Spleen (tissue), 11 donors: Measurements from ENCODE around the gene PRTG. TPM values are rescaled to one million over a fixed set of nuclear protein-coding genes. Genes with fewer than 3 reads are reported as not detected.
"Not testable (repeated sequence)": the region's sequence is repeated elsewhere in the genome, so short reads cannot be mapped to it uniquely, and the experiment has no call there.

Experiments used
- DNase-seq: peaks from one replicate; pipeline ENCODE4 v3.0.0-alpha.2; 2020
- H3K27ac ChIP-seq, 8 donors: fragments of 200-600 bp; sonication (generic) in 7 of 8; 1 replicate in 4 of 8; 2 replicates in 4 of 8; pipeline versions ENCODE4 v1.5.0 to v1.8.0; 2016 to 2021; ENCODE audit warnings: inconsistent platforms in 4 of 8, mild to moderate bottlenecking in 4 of 8, moderate library complexity in 1 of 8
- H3K27me3 ChIP-seq, 7 donors: fragments of 200-600 bp; sonication (generic) in 6 of 7; replicated peaks in 1 of 7; 1 replicate in 4 of 7; 2 replicates in 3 of 7; pipeline versions ENCODE4 v1.5.0 to v1.8.0; 2016 to 2021; ENCODE audit warnings: inconsistent platforms in 3 of 7, mild to moderate bottlenecking in 1 of 7
- H3K36me3 ChIP-seq, 6 donors: fragments of 200-600 bp; sonication (generic) in 5 of 6; 1 replicate in 4 of 6; 2 replicates in 2 of 6; pipeline versions ENCODE4 v1.5.0 to v1.8.0; 2016 to 2021; ENCODE audit warnings: inconsistent platforms in 2 of 6
- H3K4me1 ChIP-seq, 6 donors: fragments of 200-600 bp; sonication (generic) in 5 of 6; 1 replicate in 3 of 6; 2 replicates in 3 of 6; pipeline versions ENCODE4 v1.5.0 to v1.8.0; 2016 to 2021; ENCODE audit warnings: inconsistent platforms in 3 of 6
- H3K4me3 ChIP-seq, 8 donors: fragments of 200-600 bp; sonication (generic) in 7 of 8; 1 replicate in 4 of 8; 2 replicates in 4 of 8; pipeline versions ENCODE4 v1.5.0 to v1.8.0; 2016 to 2021; ENCODE audit warnings: inconsistent platforms in 4 of 8, mild to moderate bottlenecking in 4 of 8, moderate library complexity in 2 of 8
- H3K9me3 ChIP-seq, 8 donors: fragments of 200-600 bp; sonication (generic) in 7 of 8; 1 replicate in 4 of 8; 2 replicates in 4 of 8; pipeline versions ENCODE4 v1.5.0 to v1.8.0; 2016 to 2021; ENCODE audit warnings: inconsistent platforms in 4 of 8
- POLR2A ChIP-seq, 3 donors: fragments of 450-650 bp; IDR thresholded peaks; one replicate each; pipeline ENCODE4 v1.5.1; 2017; ENCODE audit warnings: antibody characterized with exemption in 3 of 3, mild to moderate bottlenecking in 1 of 3
- POLR2AphosphoS5 ChIP-seq, 3 donors: sonication (generic); formaldehyde crosslinking; IDR thresholded peaks; one replicate each; pipeline ENCODE4 v1.5.1; 2017; ENCODE audit warnings: antibody characterized with exemption in 3 of 3
- WGBS, 5 donors: extraction: QIAGEN DNeasy Blood & Tissue Kit in 3 of 5; methylation state at CpG; one replicate each; pipeline versions ENCODE4 v1.1.5 to v1.1.7; 2013 to 2018; 5-methylcytosine and 5-hydroxymethylcytosine counted together
- intact Hi-C: fragments of 100-400 bp; cut with DNase I; formaldehyde crosslinking; loops from one replicate; pipeline ENCODE4 v1.15.0; 2023; ENCODE audit warnings: low total_unique reads
- polyA plus RNA-seq, 3 donors: library from polyadenylated mRNA; stranded (reverse); fragments of 200-250 nt; gene quantifications; one replicate each; pipeline ENCODE4 v1.2.1, GENCODE V29; 2013
- total RNA-seq, 7 donors: library from RNA; depleted of rRNA in 3 of 7; stranded (reverse); fragments of >200 nt in 3 of 7; fragmentation: NEBNext Ultra II Directional in 4 of 7; extraction: Animal tissue kit (Norgen Biotek cat#: 25700) in 4 of 7; gene quantifications; one replicate each; pipeline versions ENCODE4 v1.1.0 to v1.2.1, GENCODE V29; 2016 to 2021
- TF ChIP-seq, protein P1 (sequence below), 11 experiments: fragments of 200-600 bp in 7 of 11; fragments of 450-650 bp in 4 of 11; sonication (generic) in 4 of 11; IDR thresholded peaks in 8 of 11; conservative IDR thresholded peaks in 3 of 11; 1 replicate in 7 of 11; 2 replicates in 4 of 11; pipeline versions ENCODE4 v1.4.0 to v1.8.0; 2016 to 2021; ENCODE audit warnings: antibody characterized with exemption in 11 of 11, inconsistent platforms in 4 of 11, mild to moderate bottlenecking in 1 of 11
- donor health status: healthy with polysubstance abuse.
- donor health status: DM: no; HTN: no; CAD: no; lungs with moderate emphysema.
- donor health status: DM: no; HTN: no; CAD: no.
- donor health status: Bipolar disorder and iron deficiency.
- donor health status: healthy.
- donor health status: DM: no; HTN: no; CAD: no.
- donor health status: DM: yes; HTN: yes; CAD: no.

The PRTG gene
- total and polyA plus RNA-seq, 10 donors = 0.02 to 1.4 (median 0.49) TPM

DNA sequence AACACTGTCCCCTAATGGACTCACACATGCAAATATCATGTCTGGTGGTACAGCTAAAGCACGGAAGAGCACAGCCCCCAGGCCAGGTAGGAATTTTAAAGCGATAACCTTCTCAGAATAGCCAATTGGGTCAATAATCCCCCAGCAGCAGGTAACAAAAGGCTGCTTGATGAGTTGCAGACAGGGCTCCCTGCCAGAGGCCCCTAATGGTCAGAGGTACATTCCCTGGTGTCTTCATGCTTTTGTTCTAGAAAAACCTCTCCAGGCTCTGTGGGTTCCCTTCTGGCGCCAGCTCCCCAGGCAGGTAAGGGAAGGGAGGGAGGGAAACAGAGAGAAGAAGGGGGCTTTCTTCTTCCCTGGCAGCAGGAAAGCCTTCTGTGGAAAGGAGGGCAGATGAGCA lies 43.4 kb upstream of the PRTG start:
- H3K4me3 ChIP-seq = no peak overlapping the region
- H3K36me3 ChIP-seq = no peaks in the 10 kb centered on the region
- no peak for DNase-seq
- WGBS, 5 donors = 76 to 100% (median 92%) methylated on average over 3 of the region's 3 CpGs
- H3K9me3 ChIP-seq = no peaks in the 10 kb centered on the region
- no peaks in the 10 kb centered on the region for H3K4me1 ChIP-seq
- intact Hi-C loops = no loop called here
- TF ChIP-seq POLR2A (IDR thresholded peaks at IDR 0.05) (no peak), POLR2AphosphoS5 (IDR thresholded peaks at IDR 0.05) (no peak)
- TF ChIP-seq, protein P1, sequence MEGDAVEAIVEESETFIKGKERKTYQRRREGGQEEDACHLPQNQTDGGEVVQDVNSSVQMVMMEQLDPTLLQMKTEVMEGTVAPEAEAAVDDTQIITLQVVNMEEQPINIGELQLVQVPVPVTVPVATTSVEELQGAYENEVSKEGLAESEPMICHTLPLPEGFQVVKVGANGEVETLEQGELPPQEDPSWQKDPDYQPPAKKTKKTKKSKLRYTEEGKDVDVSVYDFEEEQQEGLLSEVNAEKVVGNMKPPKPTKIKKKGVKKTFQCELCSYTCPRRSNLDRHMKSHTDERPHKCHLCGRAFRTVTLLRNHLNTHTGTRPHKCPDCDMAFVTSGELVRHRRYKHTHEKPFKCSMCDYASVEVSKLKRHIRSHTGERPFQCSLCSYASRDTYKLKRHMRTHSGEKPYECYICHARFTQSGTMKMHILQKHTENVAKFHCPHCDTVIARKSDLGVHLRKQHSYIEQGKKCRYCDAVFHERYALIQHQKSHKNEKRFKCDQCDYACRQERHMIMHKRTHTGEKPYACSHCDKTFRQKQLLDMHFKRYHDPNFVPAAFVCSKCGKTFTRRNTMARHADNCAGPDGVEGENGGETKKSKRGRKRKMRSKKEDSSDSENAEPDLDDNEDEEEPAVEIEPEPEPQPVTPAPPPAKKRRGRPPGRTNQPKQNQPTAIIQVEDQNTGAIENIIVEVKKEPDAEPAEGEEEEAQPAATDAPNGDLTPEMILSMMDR (IDR thresholded peaks at IDR 0.05 in 8 of 11, conservative IDR thresholded peaks at IDR 0.05 in 3 of 11) = no peak
- no peak overlapping the region for H3K27ac ChIP-seq
- no peaks in the 10 kb centered on the region for H3K27me3 ChIP-seq

DNA sequence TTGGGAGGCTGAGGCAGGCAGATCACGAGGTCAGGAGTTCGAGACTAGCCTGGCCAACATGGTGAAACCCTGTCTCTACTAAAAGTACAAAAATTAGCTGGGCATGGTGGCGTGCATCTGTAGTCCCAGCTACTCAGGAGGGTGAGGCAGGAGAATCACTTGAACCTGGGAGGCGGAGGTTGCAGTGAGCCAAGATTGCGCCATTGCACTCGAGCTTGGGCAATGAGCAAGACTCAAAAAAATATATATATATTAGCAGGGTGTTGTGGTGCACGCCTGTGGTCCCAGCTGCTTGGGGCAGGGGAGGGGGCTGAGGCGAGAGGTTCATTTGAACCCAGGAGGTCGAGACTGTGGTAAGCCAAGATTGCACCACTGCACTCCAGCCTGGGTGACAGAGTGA lies 42.6 kb upstream of the PRTG start:
- H3K4me1 ChIP-seq, intact Hi-C loops, H3K27ac ChIP-seq, DNase-seq, H3K4me3 ChIP-seq, H3K27me3 ChIP-seq, H3K9me3 ChIP-seq, H3K36me3 ChIP-seq: not testable (repeated sequence)
- 68 to 89% (median 75%) methylated on average over 9 of the region's 9 CpGs for WGBS, 5 donors

DNA sequence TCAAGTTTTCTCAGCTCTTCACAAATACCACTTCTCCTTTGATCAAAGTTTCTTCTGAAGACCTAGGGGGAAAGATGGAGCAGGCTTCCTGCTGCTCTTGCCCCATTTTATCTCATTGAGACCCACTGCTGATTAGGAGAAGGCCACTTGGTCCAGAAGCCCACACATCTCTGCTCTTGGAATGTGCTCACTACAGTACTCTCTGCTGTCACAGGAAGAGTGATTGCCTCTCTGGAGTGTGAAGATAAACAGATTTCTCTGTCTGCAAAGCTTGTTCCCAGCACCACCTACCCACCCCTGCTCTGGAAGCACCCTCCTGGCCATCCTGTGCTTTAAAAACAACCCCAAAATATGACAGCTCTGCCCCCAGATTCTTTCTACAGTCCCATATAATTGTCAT lies 41.3 kb upstream of the PRTG start:
- TF ChIP-seq, protein P1 (IDR thresholded peaks at IDR 0.05 in 8 of 11, conservative IDR thresholded peaks at IDR 0.05 in 3 of 11) = no peak
- TF ChIP-seq POLR2A (IDR thresholded peaks at IDR 0.05) (no peak), POLR2AphosphoS5 (IDR thresholded peaks at IDR 0.05) (no peak)

DNA sequence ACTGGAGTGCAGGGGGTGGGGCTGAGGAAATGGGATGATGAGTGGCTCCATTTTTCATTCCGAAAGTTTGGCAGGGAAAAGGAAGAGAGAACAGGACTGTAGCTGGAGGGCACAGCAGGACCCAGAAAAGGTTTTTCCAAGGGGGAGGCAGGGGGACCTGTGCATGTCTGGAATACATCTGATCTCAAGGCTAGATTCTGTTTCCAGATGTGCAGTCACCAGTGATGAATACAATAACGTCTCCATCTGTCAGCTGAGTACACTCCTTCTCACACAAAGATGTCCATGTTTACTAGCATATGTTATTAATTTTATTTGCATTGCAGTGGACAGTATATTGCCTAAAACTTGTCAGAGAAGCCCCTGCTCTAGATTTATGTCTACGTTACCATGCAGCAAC lies 39.9 kb upstream of the PRTG start:
- intact Hi-C loops = no loop called here
- no peak for DNase-seq
- no peaks in the 10 kb centered on the region for H3K4me1 ChIP-seq
- no peaks in the 10 kb centered on the region for H3K36me3 ChIP-seq
- WGBS, 5 donors = 61 to 88% (median 75%) methylated on average over 3 of the region's 3 CpGs
- TF ChIP-seq POLR2A (IDR thresholded peaks at IDR 0.05) (no peak), POLR2AphosphoS5 (IDR thresholded peaks at IDR 0.05) (no peak)
- TF ChIP-seq, protein P1 (IDR thresholded peaks at IDR 0.05 in 8 of 11, conservative IDR thresholded peaks at IDR 0.05 in 3 of 11) = no peak
- H3K9me3 ChIP-seq = peaks cover 0 to 8% (median 0%) of the 10 kb centered on the region in 8 donors
- no peak overlapping the region for H3K27ac ChIP-seq
- no peaks in the 10 kb centered on the region for H3K27me3 ChIP-seq
- H3K4me3 ChIP-seq = no peak overlapping the region

More for the DNA sequence above, 41.3 kb upstream of the PRTG start:
- Histone ChIP-seq H3K9me3 (peaks cover 0 to 8% (median 0%) of the 10 kb centered on the region in 8 donors), H3K27ac (no peak overlapping the region), H3K4me3 (no peak overlapping the region), H3K27me3 (no peaks in the 10 kb centered on the region), H3K36me3 (no peaks in the 10 kb centered on the region), H3K4me1 (no peaks in the 10 kb centered on the region)
- intact Hi-C loops = no loop called here
- no peak for DNase-seq

DNA sequence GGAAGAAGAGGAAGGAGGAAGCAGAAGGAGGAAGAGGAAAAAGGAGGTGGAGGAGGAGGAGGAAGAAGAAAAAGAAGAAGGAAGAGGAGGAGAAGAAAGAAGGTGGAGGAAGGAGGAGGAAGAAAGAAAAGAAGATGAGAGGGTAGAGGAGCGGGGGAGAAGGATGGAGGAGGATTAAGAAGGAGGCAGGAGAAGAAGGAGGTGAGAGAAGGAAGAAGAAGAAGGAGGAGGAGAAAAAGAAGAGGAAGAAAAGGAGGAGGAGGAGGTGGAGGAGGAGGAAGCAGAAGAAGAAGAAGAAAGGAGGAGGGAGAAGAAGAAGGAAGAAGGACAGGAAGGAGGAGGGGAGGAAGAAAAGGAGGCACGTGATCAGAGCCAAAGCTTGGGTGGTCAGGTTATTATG lies 37.3 kb upstream of the PRTG start:
- H3K27me3 ChIP-seq = no peaks in the 10 kb centered on the region
- WGBS, 5 donors = 50 to 70% (median 52%) methylated on average over 1 to 2 of the region's 2 CpGs
- DNase-seq = no peak
- no peaks in the 10 kb centered on the region for H3K4me1 ChIP-seq
- H3K36me3 ChIP-seq = no peaks in the 10 kb centered on the region
- H3K9me3 ChIP-seq = peaks cover 0 to 8% (median 0%) of the 10 kb centered on the region in 8 donors
- no peak overlapping the region for H3K27ac ChIP-seq
- TF ChIP-seq, protein P1 (IDR thresholded peaks at IDR 0.05 in 8 of 11, conservative IDR thresholded peaks at IDR 0.05 in 3 of 11) = no peak
- TF ChIP-seq POLR2AphosphoS5 (IDR thresholded peaks at IDR 0.05) = no peak
- TF ChIP-seq POLR2A (IDR thresholded peaks at IDR 0.05) = no peak
- no peak overlapping the region for H3K4me3 ChIP-seq
- intact Hi-C loops = no loop called here
